NB4 (cell line): ENCODE data around the gene AGBL4.

Experiments
- DNase-seq: peaks from one replicate; pipeline ENCODE4 v3.0.0; 2010; ENCODE audit warnings: low read depth
- H3K4me3 ChIP-seq: one replicate; pipeline ENCODE4 v1.5.1; 2011; ENCODE audit warnings: mild to moderate bottlenecking, low read depth, low read length, moderate library complexity
- MYC ChIP-seq: IDR thresholded peaks from 2 replicates; pipeline ENCODE4 v1.6.1; 2011; ENCODE audit warnings: low read depth, low read length
- POLR2A ChIP-seq: IDR thresholded peaks from 2 replicates; pipeline ENCODE4 v1.6.1; 2011; ENCODE audit warnings: mild to moderate bottlenecking; ENCODE audit not compliant: insufficient read length; ENCODE audit errors: extremely low read depth
- TF ChIP-seq, protein P1 (sequence below): IDR thresholded peaks from 2 replicates; pipeline ENCODE4 v1.6.1; 2011; ENCODE audit warnings: low read depth, low read length
- TF ChIP-seq, protein P2 (sequence below): IDR thresholded peaks from one replicate; pipeline ENCODE4 v1.5.1; 2012; ENCODE audit warnings: low read depth, low read length

AGBL4 gene

DNA sequence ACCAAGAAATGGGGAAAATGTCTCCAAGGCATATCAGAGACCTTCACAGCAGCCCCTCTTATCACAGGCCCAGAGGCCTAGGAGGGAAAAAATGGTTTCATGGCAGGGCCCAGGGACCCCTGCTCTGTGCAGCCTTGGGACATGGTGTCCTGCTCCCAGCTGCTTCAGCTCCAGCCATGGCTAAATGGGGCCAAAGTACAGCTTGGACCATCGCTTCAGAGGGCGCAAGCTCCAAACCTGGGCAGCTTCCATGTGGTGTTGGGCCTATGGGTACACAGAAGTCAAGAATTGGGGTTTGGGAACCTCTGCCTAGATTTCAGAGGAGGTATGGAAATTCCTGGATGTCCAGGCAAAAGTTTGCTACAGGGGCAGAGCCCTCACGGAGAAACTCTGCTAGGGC, 964.7 kb downstream of the AGBL4 start:
- no peak for DNase-seq
- no peak overlapping the region for H3K4me3 ChIP-seq
- TF ChIP-seq, protein P1, sequence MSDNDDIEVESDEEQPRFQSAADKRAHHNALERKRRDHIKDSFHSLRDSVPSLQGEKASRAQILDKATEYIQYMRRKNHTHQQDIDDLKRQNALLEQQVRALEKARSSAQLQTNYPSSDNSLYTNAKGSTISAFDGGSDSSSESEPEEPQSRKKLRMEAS = no peak
- TF ChIP-seq POLR2A = no peak
- TF ChIP-seq MYC = no peak

DNA sequence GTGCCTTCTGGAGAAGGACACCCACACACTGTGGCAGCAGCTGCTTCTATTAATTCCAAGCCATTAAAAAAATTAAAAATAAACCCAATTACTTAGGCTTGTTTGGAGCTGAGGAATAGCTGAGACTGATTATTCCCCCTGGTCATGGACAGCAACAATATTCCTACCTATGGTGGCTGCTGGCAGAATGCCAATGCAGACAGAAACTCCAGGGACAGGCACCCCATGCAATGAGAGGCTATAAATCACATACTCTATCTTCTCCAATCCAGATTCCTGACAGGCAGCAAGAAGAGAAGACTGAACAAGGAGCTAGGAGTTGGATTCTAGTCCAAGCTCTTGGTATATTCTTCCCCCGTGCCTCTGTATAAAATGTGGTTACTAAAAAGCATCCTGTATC, 971.7 kb downstream of the AGBL4 start:
- H3K4me3 ChIP-seq = no peak overlapping the region
- no peak for TF ChIP-seq POLR2A
- no peak for TF ChIP-seq MYC
- TF ChIP-seq, protein P1 = no peak
- TF ChIP-seq, protein P2, sequence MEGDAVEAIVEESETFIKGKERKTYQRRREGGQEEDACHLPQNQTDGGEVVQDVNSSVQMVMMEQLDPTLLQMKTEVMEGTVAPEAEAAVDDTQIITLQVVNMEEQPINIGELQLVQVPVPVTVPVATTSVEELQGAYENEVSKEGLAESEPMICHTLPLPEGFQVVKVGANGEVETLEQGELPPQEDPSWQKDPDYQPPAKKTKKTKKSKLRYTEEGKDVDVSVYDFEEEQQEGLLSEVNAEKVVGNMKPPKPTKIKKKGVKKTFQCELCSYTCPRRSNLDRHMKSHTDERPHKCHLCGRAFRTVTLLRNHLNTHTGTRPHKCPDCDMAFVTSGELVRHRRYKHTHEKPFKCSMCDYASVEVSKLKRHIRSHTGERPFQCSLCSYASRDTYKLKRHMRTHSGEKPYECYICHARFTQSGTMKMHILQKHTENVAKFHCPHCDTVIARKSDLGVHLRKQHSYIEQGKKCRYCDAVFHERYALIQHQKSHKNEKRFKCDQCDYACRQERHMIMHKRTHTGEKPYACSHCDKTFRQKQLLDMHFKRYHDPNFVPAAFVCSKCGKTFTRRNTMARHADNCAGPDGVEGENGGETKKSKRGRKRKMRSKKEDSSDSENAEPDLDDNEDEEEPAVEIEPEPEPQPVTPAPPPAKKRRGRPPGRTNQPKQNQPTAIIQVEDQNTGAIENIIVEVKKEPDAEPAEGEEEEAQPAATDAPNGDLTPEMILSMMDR = no peak
- DNase-seq = no peak

DNA sequence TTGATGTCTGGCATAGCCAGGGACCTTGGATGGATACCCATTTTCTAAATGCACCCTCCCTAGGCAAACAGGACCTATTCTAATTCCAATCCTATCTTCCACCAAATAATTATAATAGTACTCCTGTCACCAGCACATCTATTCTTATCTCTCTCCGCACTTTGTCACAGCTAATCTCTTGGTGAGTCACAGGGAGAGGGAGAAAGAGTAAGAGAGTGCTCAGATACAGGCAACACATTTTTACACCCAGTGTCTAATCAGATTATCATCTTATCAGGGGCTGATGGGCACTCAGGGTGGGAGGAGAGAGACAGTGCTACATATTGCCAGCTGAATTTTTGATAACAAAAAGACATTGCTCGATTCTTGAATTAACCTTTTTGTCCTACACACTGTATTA, 972.1 kb downstream of the AGBL4 start:
- DNase-seq = no peak
- no peak overlapping the region for H3K4me3 ChIP-seq
- no peak for TF ChIP-seq MYC
- TF ChIP-seq, protein P2 = no peak
- no peak for TF ChIP-seq POLR2A
- TF ChIP-seq, protein P1 = no peak

DNA sequence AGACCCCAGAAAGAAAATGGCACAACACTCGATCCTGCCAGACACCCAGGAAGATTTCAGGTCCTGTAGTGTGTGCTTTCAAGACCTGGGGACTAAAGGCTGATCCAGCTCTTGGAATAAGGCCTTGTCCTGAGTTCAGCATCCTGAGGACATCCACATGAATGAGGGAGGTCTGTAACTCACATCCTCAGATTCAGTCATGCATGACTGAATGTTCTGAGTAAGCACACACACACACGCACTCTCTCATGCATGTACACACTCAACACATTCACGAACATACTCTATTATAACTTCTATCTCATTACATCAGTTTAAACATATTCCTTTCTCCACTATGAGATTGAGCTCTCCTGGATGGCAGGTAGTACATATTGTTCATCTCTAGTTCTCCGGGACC, 973.7 kb downstream of the AGBL4 start:
- no peak overlapping the region for H3K4me3 ChIP-seq
- no peak for TF ChIP-seq POLR2A
- no peak for TF ChIP-seq MYC
- TF ChIP-seq, protein P2 = no peak
- TF ChIP-seq, protein P1 = no peak
- DNase-seq = no peak

DNA sequence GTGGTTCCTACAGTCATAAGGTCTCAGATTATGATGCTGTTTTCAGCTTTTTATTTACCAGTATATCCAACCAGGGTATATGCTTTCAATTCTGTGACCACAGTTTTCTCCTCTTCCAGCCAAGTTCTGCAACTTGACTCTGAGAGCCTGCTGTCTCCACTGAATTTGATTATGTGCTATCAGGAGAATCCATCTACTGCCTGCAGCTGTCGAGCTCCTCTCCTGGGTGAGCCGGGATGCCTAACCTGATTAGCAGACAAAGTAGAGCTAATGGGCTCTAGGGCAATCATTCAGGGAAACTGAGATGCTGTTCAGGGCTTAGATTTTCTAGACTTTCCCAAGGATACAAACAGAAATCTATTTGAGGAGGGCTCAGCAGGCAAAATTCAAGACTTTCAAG, 975.6 kb downstream of the AGBL4 start:
- no peak for DNase-seq
- H3K4me3 ChIP-seq = no peak overlapping the region
- TF ChIP-seq POLR2A (no peak), MYC (no peak)
- TF ChIP-seq, protein P1 = no peak

DNA sequence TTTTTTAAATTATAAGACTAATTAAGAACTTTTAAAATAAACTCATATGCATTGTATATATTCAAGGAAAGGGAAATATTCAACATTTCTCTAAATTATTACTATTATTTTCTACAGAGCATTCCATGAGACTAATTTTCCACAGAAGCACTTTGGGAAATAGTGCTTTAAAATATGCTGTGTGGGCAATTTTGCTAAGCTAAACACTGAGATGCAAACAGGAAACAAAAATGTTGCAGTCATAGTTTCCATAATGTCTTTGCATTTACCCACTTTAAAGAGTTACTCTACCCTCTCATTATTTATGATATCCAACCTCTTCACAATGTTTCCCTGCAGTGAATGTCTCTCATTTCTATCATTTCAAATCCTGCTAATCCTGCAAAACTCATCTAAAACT, 977.4 kb downstream of the AGBL4 start:
- no peak overlapping the region for H3K4me3 ChIP-seq
- no peak for DNase-seq
- TF ChIP-seq POLR2A (no peak), MYC (no peak)
- TF ChIP-seq, protein P2 = no peak
- TF ChIP-seq, protein P1 = no peak

DNA sequence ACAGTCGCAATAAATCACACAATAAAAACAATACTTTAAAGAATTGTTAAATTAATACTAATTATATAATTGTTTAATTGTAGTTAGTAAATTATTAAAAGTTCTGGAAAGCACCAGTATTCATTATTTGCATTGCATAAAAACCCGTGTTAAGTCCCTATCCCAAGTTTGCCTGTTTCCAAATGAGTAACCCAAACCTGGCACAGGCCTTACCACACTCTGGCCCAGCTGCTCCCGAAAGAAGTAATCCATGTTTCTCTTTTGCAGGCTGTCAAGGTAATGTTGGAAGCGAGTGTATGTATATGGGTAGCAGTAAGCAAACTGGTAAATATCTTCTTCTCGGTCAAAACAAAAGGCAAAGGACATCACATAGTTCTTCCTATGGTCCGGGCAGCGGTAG, 978.4 kb downstream of the AGBL4 start:
- DNase-seq = no peak
- TF ChIP-seq, protein P1 = no peak
- TF ChIP-seq POLR2A = no peak
- TF ChIP-seq, protein P2 = no peak
- TF ChIP-seq MYC = no peak
- no peak overlapping the region for H3K4me3 ChIP-seq
